Nephron (organoid): ENCODE measurements around the gene TUBB3.
"Not testable (repeated sequence)": the region's sequence is repeated elsewhere in the genome, so short reads cannot be mapped to it uniquely, and the experiment has no call there.

Experiments
- H3K27ac Mint-ChIP-seq, 3 experiments: 2 replicates each; pipeline ENCODE4 v1.8.0; 2020; ENCODE audit warnings: mixed read lengths in 3 of 3, mild to moderate bottlenecking in 2 of 3, moderate library complexity in 1 of 3
- H3K27me3 Mint-ChIP-seq: 2 replicates; pipeline ENCODE4 v1.8.0; 2021; ENCODE audit warnings: low read depth, mild to moderate bottlenecking, moderate library complexity, mixed read lengths
- H3K36me3 Mint-ChIP-seq: 2 replicates; pipeline ENCODE4 v1.8.0; 2020; ENCODE audit warnings: low read depth, mixed read lengths
- H3K4me1 Mint-ChIP-seq: 2 replicates; pipeline ENCODE4 v1.8.0; 2020; ENCODE audit warnings: mixed read lengths
- H3K4me3 Mint-ChIP-seq, 3 experiments: 2 replicates each; pipeline ENCODE4 v1.8.0; 2020; ENCODE audit warnings: mild to moderate bottlenecking in 3 of 3, mixed read lengths in 3 of 3, moderate library complexity in 2 of 3
- H3K9me3 Mint-ChIP-seq: 2 replicates; pipeline ENCODE4 v1.8.0; 2020; ENCODE audit warnings: mixed read lengths
- TF ChIP-seq, protein P1 (sequence below), 3 experiments: fragments of 200-600 bp; sonication (generic); IDR thresholded peaks; one replicate each; pipeline ENCODE4 v1.5.0; 2021; ENCODE audit warnings: antibody characterized with exemption in 3 of 3; ENCODE audit not compliant: unreplicated experiment in 3 of 3

The TUBB3 gene

DNA sequence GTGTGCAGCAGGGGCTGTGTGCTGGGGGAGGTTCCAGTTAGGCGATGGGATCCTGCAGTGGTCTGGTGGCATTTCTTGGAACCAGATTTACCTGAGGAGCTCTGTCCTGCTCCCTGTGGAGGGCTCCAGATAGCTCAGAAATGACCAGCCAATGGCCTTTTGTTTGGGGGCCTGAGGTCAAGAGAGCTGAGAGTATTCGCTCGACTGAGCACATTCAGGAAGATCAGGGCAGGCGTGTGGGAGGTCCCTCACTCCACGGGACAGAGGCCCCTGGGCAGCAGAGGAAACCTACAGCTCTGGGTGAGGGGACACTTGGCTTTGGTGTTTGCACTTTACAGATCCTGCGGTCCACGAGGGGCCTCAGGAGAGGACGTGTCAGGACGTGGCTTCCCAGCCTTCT is 43.6 kb downstream of the TUBB3 start:
- Mint-ChIP-seq H3K4me1 (no peaks in the 10 kb centered on the region), H3K9me3 (peaks cover 9% of the 10 kb centered on the region), H3K36me3 (peaks cover 37% of the 10 kb centered on the region), H3K27me3 (no peaks in the 10 kb centered on the region), H3K4me3 (no peak overlapping the region), H3K27ac (no peak overlapping the region)
- TF ChIP-seq, protein P1, sequence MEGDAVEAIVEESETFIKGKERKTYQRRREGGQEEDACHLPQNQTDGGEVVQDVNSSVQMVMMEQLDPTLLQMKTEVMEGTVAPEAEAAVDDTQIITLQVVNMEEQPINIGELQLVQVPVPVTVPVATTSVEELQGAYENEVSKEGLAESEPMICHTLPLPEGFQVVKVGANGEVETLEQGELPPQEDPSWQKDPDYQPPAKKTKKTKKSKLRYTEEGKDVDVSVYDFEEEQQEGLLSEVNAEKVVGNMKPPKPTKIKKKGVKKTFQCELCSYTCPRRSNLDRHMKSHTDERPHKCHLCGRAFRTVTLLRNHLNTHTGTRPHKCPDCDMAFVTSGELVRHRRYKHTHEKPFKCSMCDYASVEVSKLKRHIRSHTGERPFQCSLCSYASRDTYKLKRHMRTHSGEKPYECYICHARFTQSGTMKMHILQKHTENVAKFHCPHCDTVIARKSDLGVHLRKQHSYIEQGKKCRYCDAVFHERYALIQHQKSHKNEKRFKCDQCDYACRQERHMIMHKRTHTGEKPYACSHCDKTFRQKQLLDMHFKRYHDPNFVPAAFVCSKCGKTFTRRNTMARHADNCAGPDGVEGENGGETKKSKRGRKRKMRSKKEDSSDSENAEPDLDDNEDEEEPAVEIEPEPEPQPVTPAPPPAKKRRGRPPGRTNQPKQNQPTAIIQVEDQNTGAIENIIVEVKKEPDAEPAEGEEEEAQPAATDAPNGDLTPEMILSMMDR (IDR thresholded peaks at IDR 0.05; ENCODE audit: unreplicated experiment in 3 of 3): no peak

DNA sequence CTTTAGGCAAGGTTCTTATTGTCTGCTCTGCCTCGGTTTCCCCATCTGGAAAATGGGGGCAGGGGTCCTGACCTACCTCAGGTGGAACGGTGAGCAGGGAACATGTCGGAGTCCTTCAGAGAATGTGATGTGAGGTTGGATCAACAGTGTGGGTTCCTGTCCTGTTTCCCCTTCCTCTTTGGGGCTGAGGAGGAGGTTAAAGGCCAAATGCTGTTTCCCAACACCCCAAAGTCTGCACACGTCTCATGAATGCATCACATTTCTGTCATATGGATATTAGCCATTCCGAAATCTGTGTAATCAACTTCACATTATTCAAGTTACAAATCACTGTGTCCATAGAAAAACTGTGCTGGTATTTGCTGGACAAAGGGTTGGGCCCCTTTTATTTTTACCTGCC is 44.3 kb downstream of the TUBB3 start:
- H3K4me3 Mint-ChIP-seq, H3K9me3 Mint-ChIP-seq, H3K27me3 Mint-ChIP-seq, H3K27ac Mint-ChIP-seq, H3K4me1 Mint-ChIP-seq: not testable (repeated sequence)
- H3K36me3 Mint-ChIP-seq: peaks cover 43% of the 10 kb centered on the region

DNA sequence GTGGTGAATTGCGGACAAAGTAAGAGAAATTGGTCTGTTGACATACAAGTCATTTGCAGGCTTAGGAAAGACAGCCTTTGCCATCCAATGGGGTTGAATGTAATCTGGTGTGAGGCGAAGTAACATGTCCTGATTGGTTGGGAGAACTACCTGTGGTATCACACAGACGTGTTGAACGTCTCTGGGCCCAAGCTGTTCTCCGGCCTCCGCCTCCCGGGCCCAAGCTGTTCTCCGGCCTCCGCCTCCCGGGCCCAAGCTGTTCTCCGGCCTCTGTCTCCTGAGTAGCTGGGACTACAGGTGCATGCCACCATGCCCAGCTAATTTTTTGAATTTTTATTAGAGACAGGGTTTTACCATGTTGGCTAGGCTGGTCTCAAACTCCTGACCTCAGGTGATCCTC is 44.9 kb downstream of the TUBB3 start:
- H3K4me1 Mint-ChIP-seq, H3K27me3 Mint-ChIP-seq, H3K4me3 Mint-ChIP-seq, H3K27ac Mint-ChIP-seq: not testable (repeated sequence)
- peaks cover 43% of the 10 kb centered on the region for H3K36me3 Mint-ChIP-seq
- peaks cover 12% of the 10 kb centered on the region for H3K9me3 Mint-ChIP-seq

DNA sequence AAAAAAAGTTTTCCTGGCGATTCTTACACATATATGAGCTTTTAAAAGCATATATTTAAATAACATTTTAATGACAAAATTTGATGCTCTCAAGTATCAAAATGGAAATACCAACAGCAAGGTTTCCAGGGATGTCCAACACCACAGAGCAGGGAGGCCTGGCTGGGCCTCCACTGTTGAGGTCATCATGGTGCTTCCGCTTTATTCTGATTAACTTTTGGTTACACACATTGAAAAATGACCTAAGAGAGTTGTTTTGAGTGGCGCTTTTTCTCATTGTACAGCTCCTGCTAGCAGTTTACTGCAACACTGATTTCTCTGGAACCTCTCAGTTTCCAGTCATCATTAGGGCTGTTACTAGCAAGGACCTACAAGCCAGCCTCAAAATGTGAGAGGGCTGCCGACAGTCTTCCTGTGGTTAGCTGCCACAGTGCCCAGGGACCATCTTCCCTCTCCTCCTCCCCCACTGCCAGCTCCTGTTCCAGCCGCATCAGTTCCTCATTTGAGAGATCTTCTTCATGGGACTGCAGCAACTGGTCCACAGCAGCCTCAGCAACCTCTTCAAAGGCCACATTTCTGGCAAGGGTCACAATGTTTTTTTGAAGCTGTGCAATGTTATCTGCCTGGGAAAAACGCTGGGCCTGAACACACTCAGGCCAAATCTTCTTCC is 46.7 kb downstream of the TUBB3 start:
- peaks cover 43% of the 10 kb centered on the region for H3K36me3 Mint-ChIP-seq
- peaks cover 15% of the 10 kb centered on the region for H3K4me1 Mint-ChIP-seq
- peaks cover 12% of the 10 kb centered on the region for H3K9me3 Mint-ChIP-seq
- H3K27me3 Mint-ChIP-seq: no peaks in the 10 kb centered on the region
- no peak overlapping the region for H3K27ac Mint-ChIP-seq
- peak overlapping the region in 1 of 3 experiments; percentile 24 for H3K4me3 Mint-ChIP-seq
- TF ChIP-seq, protein P1 (IDR thresholded peaks at IDR 0.05; ENCODE audit: unreplicated experiment in 3 of 3): no peak

DNA sequence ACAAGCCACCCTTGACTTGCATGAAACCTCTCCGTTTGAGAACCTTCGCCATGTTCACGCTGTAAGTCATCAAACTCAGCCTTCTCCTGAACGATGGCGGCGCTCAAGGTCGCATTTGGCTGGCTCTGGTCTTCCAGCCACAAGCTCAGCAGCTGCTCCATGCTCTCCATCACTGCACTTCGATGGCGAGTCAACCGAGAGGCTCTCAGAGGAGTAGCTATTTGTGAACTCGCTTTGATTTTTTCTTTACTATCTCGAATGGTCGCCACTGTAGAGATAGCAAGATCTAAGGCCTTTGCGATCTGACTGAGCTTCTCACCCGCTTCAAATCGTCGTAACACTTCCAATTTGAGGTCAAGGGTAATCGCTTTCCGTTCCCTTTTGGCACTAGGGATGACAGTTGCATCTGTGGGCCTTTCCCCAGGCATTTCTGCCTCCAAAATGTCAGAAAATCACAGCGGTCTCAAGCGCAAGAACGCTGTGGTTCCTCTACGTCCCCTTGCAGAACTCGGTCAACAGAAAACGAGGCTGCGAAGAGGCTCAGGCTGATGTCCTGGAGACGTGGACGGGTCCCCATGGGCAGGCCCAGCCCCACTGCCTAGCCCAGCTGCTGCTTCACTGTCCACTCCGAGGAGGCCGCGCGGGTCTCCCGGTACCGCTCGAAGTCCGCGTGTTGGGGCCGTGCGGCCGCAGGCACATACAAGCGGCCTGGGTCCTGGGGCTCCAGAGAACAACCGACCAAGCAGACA is 48.5 kb downstream of the TUBB3 start:
- Mint-ChIP-seq H3K4me1 (peaks cover 16% of the 10 kb centered on the region), H3K4me3 (peak overlapping the region; percentile 100), H3K27ac (peak overlapping the region in 2 of 3 experiments; percentile 49 to 97), H3K36me3 (peaks cover 43% of the 10 kb centered on the region), H3K27me3 (no peaks in the 10 kb centered on the region), H3K9me3 (peaks cover 12% of the 10 kb centered on the region)
- TF ChIP-seq, protein P1 (IDR thresholded peaks at IDR 0.05; ENCODE audit: unreplicated experiment in 3 of 3): no peak

DNA sequence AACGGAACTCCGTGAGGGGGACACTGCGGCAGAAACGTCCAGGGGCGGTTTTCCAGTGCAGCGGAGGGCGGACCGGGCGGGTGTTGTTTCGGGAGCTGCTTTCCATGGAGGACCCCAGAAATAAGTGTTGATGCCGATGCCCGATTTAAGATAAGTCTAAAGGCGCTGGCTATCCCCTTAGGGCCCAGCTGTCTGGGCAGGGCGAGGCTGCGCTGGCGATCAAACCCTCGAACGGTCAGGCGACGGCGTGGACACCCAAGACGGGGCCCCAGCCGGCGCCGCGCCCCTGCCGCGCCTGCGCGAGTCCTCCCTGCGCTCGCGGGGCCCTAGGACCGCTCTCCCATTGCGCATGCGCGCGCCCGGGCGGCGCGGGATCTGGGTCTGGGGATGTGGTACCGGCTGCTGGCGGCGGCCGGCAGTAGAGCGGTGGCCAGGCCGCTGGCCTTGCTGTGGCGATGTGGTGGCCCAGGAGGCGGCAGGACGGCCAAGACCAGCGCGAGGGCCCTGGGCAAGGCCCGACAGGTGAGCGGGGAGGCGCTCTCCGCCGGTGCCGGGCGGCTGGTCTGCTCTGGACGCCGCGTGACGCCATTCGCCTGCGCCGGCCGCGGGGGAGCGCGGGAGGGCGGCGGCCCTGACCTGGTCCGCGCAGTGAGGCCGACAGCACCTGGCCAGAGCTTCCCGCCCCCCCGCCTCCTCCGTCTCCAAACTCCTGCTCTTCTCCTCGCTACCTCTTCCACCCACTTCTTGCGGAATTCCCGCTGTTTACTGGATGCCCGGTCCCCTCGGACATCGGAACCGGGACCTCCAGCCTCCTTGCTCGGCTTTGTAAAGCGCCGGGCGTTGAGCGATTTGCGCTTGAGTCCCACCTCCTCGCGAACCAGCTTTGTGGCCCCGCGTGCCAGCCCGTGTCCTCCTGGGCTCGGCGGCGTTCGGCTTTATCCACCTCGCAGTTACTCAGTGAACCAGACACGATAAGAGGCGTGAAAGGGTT is 49.4 kb downstream of the TUBB3 start:
- peaks cover 39% of the 10 kb centered on the region for H3K36me3 Mint-ChIP-seq
- H3K27ac Mint-ChIP-seq: peak overlapping the region; percentile 93 to 99 (median 97)
- H3K4me3 Mint-ChIP-seq: peak overlapping the region; percentile 100
- peaks cover 16% of the 10 kb centered on the region for H3K4me1 Mint-ChIP-seq
- TF ChIP-seq, protein P1 (IDR thresholded peaks at IDR 0.05; ENCODE audit: unreplicated experiment in 3 of 3): no peak
- peaks cover 12% of the 10 kb centered on the region for H3K9me3 Mint-ChIP-seq
- no peaks in the 10 kb centered on the region for H3K27me3 Mint-ChIP-seq
